ENCODE measurements around the gene CRYBA1. TPM values are rescaled to one million over a fixed set of nuclear protein-coding genes. Genes with fewer than 3 reads are reported as not detected.

The CRYBA1 gene
- total and polyA plus RNA-seq, 2 donors (not counting 1 experiment from before 2014, with no cell fraction given), result 0.17 TPM; not detected in 1

DNA sequence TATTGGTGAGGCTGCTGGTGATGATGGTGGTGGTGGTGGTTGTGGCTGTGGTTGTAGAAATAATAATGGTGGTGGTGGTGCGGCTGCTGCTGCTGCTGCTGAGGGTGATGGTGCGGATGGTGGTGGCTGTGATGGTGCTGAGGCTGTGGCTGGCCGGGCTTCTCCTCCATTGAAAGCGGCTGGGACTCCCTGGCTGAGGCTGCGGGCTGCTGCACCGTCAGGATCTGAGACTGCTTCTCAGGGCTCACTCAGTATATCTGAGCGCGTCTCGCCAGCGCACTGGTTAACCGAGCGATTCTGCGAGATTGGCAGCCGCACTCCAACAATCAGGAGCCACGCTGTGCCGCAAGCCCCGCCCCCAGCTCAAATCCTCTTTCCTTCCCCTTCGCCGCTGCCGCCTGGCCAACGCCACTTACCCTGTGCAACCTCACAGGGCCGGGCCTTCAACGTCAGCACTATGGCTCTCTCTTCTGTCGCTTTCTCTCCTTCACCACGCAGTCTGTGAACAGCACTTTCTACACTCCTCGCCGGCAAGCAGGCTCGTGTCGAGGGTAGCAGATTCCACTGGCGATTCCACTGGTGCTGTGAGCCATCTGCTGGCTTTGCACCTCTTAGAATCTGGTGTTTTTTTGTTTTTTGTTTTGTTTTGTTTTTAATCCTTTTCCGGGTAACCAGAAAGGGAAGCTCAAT lies 47.4 kb downstream of the CRYBA1 start, which contains the start of gene NUFIP2:
TSS of gene NUFIP2 (minus strand) at position 259 of the 690 bp plus-strand sequence. CDS start at position 170, 89 bp downstream.
- Histone ChIP-seq H3K9me3 (ENCODE audit: control insufficient read depth, insufficient read depth, low read depth, low read length) (no peaks in the 10 kb centered on the region), H3K27me3 (ENCODE audit: control insufficient read depth, insufficient read depth, low read length) (no peaks in the 10 kb centered on the region), H4K20me1 (ENCODE audit: control insufficient read depth, extremely low read depth, insufficient read depth, low read length) (no peaks in the 10 kb centered on the region), H3K79me2 (ENCODE audit: control insufficient read depth, insufficient read depth, low read length) (peaks cover 47% of the 10 kb centered on the region), H3K4me1 (ENCODE audit: control insufficient read depth, extremely low read depth, insufficient read depth, low read length) (peaks cover 3% of the 10 kb centered on the region), H3K4me2 (ENCODE audit: extremely low read depth, insufficient read depth, low read length) (peak within 1 kb of the TSS; percentile 93), H3K9ac (ENCODE audit: insufficient read depth, low read length) (peak within 1 kb of the TSS; percentile 78), H3K4me3 (replicated peaks in 1 of 4; ENCODE audit: control extremely low read depth in 1 of 4, insufficient read depth in 1 of 4, low read depth in 3 of 4, low read length in 4 of 4) (peak within 1 kb of the TSS; percentile 88 to 99 (median 96)), H3K27ac (ENCODE audit: insufficient read depth, low read length) (peak within 1 kb of the TSS; percentile 85), H2AFZ (ENCODE audit: low read length) (peak within 1 kb of the TSS; percentile 91), H3K36me3 (ENCODE audit: control insufficient read depth, insufficient read depth, low read length) (peaks cover 3% of the 10 kb centered on the region)
- no peak for TF ChIP-seq EZH2 (IDR thresholded peaks at IDR 0.05; ENCODE audit: low read length, missing control alignments)
- TF ChIP-seq, protein P1, sequence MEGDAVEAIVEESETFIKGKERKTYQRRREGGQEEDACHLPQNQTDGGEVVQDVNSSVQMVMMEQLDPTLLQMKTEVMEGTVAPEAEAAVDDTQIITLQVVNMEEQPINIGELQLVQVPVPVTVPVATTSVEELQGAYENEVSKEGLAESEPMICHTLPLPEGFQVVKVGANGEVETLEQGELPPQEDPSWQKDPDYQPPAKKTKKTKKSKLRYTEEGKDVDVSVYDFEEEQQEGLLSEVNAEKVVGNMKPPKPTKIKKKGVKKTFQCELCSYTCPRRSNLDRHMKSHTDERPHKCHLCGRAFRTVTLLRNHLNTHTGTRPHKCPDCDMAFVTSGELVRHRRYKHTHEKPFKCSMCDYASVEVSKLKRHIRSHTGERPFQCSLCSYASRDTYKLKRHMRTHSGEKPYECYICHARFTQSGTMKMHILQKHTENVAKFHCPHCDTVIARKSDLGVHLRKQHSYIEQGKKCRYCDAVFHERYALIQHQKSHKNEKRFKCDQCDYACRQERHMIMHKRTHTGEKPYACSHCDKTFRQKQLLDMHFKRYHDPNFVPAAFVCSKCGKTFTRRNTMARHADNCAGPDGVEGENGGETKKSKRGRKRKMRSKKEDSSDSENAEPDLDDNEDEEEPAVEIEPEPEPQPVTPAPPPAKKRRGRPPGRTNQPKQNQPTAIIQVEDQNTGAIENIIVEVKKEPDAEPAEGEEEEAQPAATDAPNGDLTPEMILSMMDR (conservative IDR thresholded peaks at IDR 0.05 in 1 of 2, IDR thresholded peaks at IDR 0.05 in 1 of 2; ENCODE audit: low read depth in 1 of 2, low read length in 2 of 2), result peak in 1 of 2 donors; percentile 10
- peak; percentile 97 to 98 for DNase-seq (ENCODE audit: low read depth in 2 of 2)

DNA sequence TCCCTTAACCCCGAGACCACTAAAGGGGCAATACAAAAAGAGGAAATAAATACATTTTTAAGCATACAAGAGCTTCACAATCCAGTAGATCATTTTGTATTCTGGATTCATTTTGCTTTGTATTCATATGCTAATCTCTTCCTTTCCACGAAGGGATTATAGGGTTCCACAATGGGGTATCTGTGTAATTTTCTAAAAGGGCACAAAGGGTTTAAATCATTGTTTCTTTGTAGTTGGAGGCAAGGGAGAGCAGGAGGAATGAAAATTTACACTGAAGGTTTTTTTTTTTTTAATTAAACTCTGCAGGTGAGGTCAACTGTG lies 47.9 kb downstream of the CRYBA1 start:
- Histone ChIP-seq H4K20me1 (ENCODE audit: control insufficient read depth, extremely low read depth, insufficient read depth, low read length) (no peaks in the 10 kb centered on the region), H3K27ac (ENCODE audit: insufficient read depth, low read length) (peak overlapping the region; percentile 85), H3K4me1 (ENCODE audit: control insufficient read depth, extremely low read depth, insufficient read depth, low read length) (peaks cover 3% of the 10 kb centered on the region), H2AFZ (ENCODE audit: low read length) (peak overlapping the region; percentile 91), H3K79me2 (ENCODE audit: control insufficient read depth, insufficient read depth, low read length) (peaks cover 42% of the 10 kb centered on the region), H3K9ac (ENCODE audit: insufficient read depth, low read length) (peak overlapping the region; percentile 71), H3K9me3 (ENCODE audit: control insufficient read depth, insufficient read depth, low read depth, low read length) (no peaks in the 10 kb centered on the region), H3K4me3 (replicated peaks in 1 of 4; ENCODE audit: control extremely low read depth in 1 of 4, insufficient read depth in 1 of 4, low read depth in 3 of 4, low read length in 4 of 4) (peak overlapping the region; percentile 53 to 99 (median 84)), H3K27me3 (ENCODE audit: control insufficient read depth, insufficient read depth, low read length) (no peaks in the 10 kb centered on the region), H3K36me3 (ENCODE audit: control insufficient read depth, insufficient read depth, low read length) (peaks cover 3% of the 10 kb centered on the region), H3K4me2 (ENCODE audit: extremely low read depth, insufficient read depth, low read length) (peak overlapping the region; percentile 93)
- TF ChIP-seq EZH2 (IDR thresholded peaks at IDR 0.05; ENCODE audit: low read length, missing control alignments), result no peak
- TF ChIP-seq, protein P1 (conservative IDR thresholded peaks at IDR 0.05 in 1 of 2, IDR thresholded peaks at IDR 0.05 in 1 of 2; ENCODE audit: low read depth in 1 of 2, low read length in 2 of 2), result no peak
- DNase-seq (ENCODE audit: low read depth in 2 of 2), result no peak

DNA sequence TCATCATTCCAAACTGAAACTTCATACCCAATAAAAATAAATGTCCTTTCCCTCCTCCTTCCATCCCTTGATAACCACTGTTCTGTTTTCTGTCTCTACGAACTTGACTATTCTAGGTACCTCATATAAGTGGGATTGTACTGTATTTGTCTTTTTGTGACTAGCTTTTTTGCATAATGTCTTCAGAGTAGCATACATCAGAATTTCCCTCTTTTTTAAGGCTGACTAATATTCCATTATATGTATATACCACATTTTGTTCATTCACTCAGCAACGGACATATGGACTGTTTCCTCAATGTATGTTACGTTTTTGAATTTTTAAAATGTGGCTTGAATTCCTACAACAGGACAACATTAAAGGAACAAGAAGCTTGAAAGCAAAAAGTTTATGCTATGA lies 48.8 kb downstream of the CRYBA1 start:
- H4K20me1 ChIP-seq (ENCODE audit: control insufficient read depth, extremely low read depth, insufficient read depth, low read length), result no peaks in the 10 kb centered on the region
- H3K4me3 ChIP-seq (replicated peaks in 1 of 4; ENCODE audit: control extremely low read depth in 1 of 4, insufficient read depth in 1 of 4, low read depth in 3 of 4, low read length in 4 of 4), result no peak overlapping the region
- H2AFZ ChIP-seq (ENCODE audit: low read length), result no peak overlapping the region
- no peak overlapping the region for H3K4me2 ChIP-seq (ENCODE audit: extremely low read depth, insufficient read depth, low read length)
- peaks cover under 1% of the 10 kb centered on the region for H3K4me1 ChIP-seq (ENCODE audit: control insufficient read depth, extremely low read depth, insufficient read depth, low read length)
- no peak overlapping the region for H3K9ac ChIP-seq (ENCODE audit: insufficient read depth, low read length)
- H3K27me3 ChIP-seq (ENCODE audit: control insufficient read depth, insufficient read depth, low read length), result no peaks in the 10 kb centered on the region
- H3K36me3 ChIP-seq (ENCODE audit: control insufficient read depth, insufficient read depth, low read length), result no peaks in the 10 kb centered on the region
- TF ChIP-seq, protein P1 (conservative IDR thresholded peaks at IDR 0.05 in 1 of 2, IDR thresholded peaks at IDR 0.05 in 1 of 2; ENCODE audit: low read depth in 1 of 2, low read length in 2 of 2), result no peak
- no peak for TF ChIP-seq EZH2 (IDR thresholded peaks at IDR 0.05; ENCODE audit: low read length, missing control alignments)
- no peak overlapping the region for H3K27ac ChIP-seq (ENCODE audit: insufficient read depth, low read length)
- peaks cover 34% of the 10 kb centered on the region for H3K79me2 ChIP-seq (ENCODE audit: control insufficient read depth, insufficient read depth, low read length)
- no peaks in the 10 kb centered on the region for H3K9me3 ChIP-seq (ENCODE audit: control insufficient read depth, insufficient read depth, low read depth, low read length)
- DNase-seq (ENCODE audit: low read depth in 2 of 2), result no peak

All from fibroblast of lung (primary cell).